ENCODE results near the gene RND3.

Gene RND3

GRCh38 chr2:150494234-150494945, 6.9 kb upstream of the RND3 start:
- DNase-seq (ENCODE audit: insufficient read length, low spot score), result no peak
- FAIRE-seq, result no peak

GRCh38 chr2:150491943-150492342, 4.5 kb upstream of the RND3 start:
- FAIRE-seq, result no peak
- DNase-seq (ENCODE audit: insufficient read length, low spot score), result no peak

- DNase-seq (ENCODE audit: insufficient read length, low spot score) (no peak), FAIRE-seq (no peak)
Observed at GRCh38 chr2:150491430-150491829, 4.0 kb upstream of the RND3 start.

- DNase-seq (ENCODE audit: insufficient read length, low spot score), result no peak
- FAIRE-seq, result no peak
Observed at GRCh38 chr2:150490466-150490865, 3.0 kb upstream of the RND3 start.

GRCh38 chr2:150486539-150487484, 655 bp downstream of the RND3 start:
- FAIRE-seq, result no peak
- no peak for DNase-seq (ENCODE audit: insufficient read length, low spot score)

GRCh38 chr2:150485871-150486538, 1.5 kb downstream of the RND3 start:
- no peak for DNase-seq (ENCODE audit: insufficient read length, low spot score)
- no peak for FAIRE-seq

GRCh38 chr2:150485114-150485870, 2.2 kb downstream of the RND3 start:
- no peak for DNase-seq (ENCODE audit: insufficient read length, low spot score)
- FAIRE-seq, result no peak

GRCh38 chr2:150484461-150485021, 2.9 kb downstream of the RND3 start:
- DNase-seq (ENCODE audit: insufficient read length, low spot score) (no peak), FAIRE-seq (no peak)

- no peak for DNase-seq (ENCODE audit: insufficient read length, low spot score)
- FAIRE-seq, result no peak
Observed at GRCh38 chr2:150484006-150484405, 3.5 kb downstream of the RND3 start.

GRCh38 chr2:150483532-150483931, 3.9 kb downstream of the RND3 start:
- FAIRE-seq (no peak), DNase-seq (ENCODE audit: insufficient read length, low spot score) (no peak)

GRCh38 chr2:150482667-150483400, 4.6 kb downstream of the RND3 start:
- DNase-seq (ENCODE audit: insufficient read length, low spot score), result no peak
- no peak for FAIRE-seq

- DNase-seq (ENCODE audit: insufficient read length, low spot score) (no peak), FAIRE-seq (no peak)
Observed at GRCh38 chr2:150482111-150482510, 5.4 kb downstream of the RND3 start.

- FAIRE-seq (no peak), DNase-seq (ENCODE audit: insufficient read length, low spot score) (no peak)
Observed at GRCh38 chr2:150480971-150481830, 6.3 kb downstream of the RND3 start.

GRCh38 chr2:150480241-150480640, 7.2 kb downstream of the RND3 start:
- DNase-seq (ENCODE audit: insufficient read length, low spot score) (no peak), FAIRE-seq (no peak)

GRCh38 chr2:150479075-150479915, 8.2 kb downstream of the RND3 start:
- DNase-seq (ENCODE audit: insufficient read length, low spot score) (no peak), FAIRE-seq (no peak)

GRCh38 chr2:150478200-150478974, 9.1 kb downstream of the RND3 start:
- FAIRE-seq (no peak), DNase-seq (ENCODE audit: insufficient read length, low spot score) (no peak)

- no peak for FAIRE-seq
- DNase-seq (ENCODE audit: insufficient read length, low spot score), result no peak
Observed at GRCh38 chr2:150477347-150477746, 10.1 kb downstream of the RND3 start.

Measured in GM19239 (cell line).